ENCODE results near the gene SIRT6.

DNA sequence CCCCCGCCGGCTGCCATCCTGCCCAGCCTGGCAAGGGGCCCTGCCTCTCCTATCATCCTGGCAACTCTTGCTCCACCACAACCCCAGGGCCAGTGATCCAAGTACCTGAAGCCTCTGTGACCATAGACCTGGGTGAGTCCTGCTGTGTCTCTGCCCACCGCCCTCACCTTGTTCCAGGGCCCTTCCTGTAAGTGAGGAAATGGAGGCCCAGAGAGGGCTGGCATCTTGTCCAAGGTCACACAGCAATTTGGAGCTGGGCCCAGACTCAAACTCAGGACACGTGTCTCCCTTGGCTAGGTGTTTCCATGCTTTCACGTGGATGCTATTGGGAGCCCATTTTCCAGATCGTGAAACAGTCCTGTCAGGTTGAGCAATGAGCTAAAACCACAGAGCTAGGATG is 25.2 kb downstream of the SIRT6 start:
- TF ChIP-seq, protein P1, sequence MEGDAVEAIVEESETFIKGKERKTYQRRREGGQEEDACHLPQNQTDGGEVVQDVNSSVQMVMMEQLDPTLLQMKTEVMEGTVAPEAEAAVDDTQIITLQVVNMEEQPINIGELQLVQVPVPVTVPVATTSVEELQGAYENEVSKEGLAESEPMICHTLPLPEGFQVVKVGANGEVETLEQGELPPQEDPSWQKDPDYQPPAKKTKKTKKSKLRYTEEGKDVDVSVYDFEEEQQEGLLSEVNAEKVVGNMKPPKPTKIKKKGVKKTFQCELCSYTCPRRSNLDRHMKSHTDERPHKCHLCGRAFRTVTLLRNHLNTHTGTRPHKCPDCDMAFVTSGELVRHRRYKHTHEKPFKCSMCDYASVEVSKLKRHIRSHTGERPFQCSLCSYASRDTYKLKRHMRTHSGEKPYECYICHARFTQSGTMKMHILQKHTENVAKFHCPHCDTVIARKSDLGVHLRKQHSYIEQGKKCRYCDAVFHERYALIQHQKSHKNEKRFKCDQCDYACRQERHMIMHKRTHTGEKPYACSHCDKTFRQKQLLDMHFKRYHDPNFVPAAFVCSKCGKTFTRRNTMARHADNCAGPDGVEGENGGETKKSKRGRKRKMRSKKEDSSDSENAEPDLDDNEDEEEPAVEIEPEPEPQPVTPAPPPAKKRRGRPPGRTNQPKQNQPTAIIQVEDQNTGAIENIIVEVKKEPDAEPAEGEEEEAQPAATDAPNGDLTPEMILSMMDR (IDR thresholded peaks at IDR 0.05): no peak
- TF ChIP-seq POLR2A (IDR thresholded peaks at IDR 0.05) (no peak), EP300 (IDR thresholded peaks at IDR 0.05; ENCODE audit: low read depth) (no peak)

Measured in transverse colon (tissue), 3 donors.